Tibial nerve (tissue), 4 donors: ENCODE measurements around the gene SH3BGR.

Source experiments
- EP300 ChIP-seq, 2 donors: sonication (generic); formaldehyde crosslinking; IDR thresholded peaks; one replicate each; pipeline ENCODE4 v1.6.1; 2017; ENCODE audit warnings: antibody characterized with exemption in 2 of 2, mild to moderate bottlenecking in 1 of 2
- TF ChIP-seq, protein P1 (sequence below), 5 experiments: fragments of 200-600 bp in 3 of 5; fragments of 450-650 bp in 2 of 5; sonication (generic) in 3 of 5; IDR thresholded peaks; one replicate each; pipeline ENCODE4 v1.5.1; 2016 to 2019; ENCODE audit warnings: antibody characterized with exemption in 5 of 5, mild to moderate bottlenecking in 3 of 5, moderate library complexity in 2 of 5

DNA sequence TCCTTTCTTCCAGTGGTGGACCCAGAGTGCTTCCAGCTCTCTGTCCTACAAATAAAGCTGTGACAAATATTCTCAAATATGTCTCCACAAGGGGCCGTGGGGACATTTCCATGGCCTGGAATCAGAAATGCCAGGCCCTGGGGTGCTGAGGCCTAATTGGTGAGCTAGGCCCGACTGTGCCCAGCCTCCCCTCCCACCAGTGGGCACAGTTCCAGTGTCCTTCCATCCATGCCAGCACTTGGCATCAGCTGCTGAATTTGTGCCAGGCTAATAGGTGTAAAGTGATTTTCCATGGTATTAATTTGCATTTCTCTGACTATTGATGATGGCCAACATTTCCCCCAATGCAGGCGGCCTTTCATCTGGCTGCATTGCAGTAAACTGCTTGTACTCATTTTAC lies 112.4 kb downstream of the SH3BGR start:
- no peak for TF ChIP-seq EP300 (IDR thresholded peaks at IDR 0.05)
- TF ChIP-seq, protein P1, sequence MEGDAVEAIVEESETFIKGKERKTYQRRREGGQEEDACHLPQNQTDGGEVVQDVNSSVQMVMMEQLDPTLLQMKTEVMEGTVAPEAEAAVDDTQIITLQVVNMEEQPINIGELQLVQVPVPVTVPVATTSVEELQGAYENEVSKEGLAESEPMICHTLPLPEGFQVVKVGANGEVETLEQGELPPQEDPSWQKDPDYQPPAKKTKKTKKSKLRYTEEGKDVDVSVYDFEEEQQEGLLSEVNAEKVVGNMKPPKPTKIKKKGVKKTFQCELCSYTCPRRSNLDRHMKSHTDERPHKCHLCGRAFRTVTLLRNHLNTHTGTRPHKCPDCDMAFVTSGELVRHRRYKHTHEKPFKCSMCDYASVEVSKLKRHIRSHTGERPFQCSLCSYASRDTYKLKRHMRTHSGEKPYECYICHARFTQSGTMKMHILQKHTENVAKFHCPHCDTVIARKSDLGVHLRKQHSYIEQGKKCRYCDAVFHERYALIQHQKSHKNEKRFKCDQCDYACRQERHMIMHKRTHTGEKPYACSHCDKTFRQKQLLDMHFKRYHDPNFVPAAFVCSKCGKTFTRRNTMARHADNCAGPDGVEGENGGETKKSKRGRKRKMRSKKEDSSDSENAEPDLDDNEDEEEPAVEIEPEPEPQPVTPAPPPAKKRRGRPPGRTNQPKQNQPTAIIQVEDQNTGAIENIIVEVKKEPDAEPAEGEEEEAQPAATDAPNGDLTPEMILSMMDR (IDR thresholded peaks at IDR 0.05) = no peak
